ENCODE data around the gene MKRN3.
"Not testable (repeated sequence)": the region's sequence is repeated elsewhere in the genome, so short reads cannot be mapped to it uniquely, and the experiment has no call there.

MKRN3 gene

DNA sequence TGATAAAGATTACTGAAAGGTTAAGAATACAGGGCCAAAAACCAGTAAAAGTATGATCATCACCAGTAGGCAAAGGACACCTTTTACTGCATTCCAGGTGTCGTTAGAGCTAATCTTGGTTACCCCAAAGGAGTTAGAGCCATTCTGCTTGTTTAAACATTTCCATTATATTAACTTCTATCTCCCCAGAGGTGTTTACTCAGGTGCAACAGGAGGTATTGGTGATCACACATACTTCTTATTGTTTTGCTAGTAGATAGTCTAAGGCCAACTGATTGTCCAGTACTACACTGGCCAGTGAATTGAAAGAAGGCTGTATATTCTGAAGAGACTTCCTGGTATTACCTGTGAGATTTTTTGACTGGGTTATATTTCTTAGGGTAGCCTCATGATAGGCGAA is 22.8 kb downstream of the MKRN3 start:
- DNase-seq (ENCODE audit: low read depth in 1 of 2, low spot score in 1 of 2): no peak

GRCh38 chr15:23589012-23589411 is 23.5 kb downstream of the MKRN3 start:
- DNase-seq (ENCODE audit: low read depth in 1 of 2, low spot score in 1 of 2): no peak

- no peak for DNase-seq (ENCODE audit: low read depth in 1 of 2, low spot score in 1 of 2)
Observed at GRCh38 chr15:23594252-23594770, 28.8 kb downstream of the MKRN3 start.

DNA sequence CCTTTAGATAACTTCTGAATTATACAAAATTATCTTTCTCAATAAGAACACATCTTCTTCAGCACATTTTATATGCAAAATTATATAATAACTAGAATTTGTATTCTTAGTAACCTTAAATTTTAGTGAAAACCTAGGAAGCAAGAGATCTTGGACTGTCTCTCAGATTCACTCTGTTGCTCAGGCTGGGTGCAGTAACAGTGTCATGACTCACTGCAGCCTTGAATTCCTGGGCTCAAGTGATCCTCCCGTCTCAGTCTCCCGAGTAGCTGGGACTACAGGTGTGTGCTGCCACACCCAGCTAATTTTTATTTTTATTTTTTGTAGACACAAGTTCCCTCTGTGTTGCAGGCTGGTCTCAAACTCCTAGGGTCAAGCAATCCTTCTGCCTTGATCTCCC is 29.9 kb downstream of the MKRN3 start:
- DNase-seq (ENCODE audit: low read depth in 1 of 2, low spot score in 1 of 2): no peak

DNA sequence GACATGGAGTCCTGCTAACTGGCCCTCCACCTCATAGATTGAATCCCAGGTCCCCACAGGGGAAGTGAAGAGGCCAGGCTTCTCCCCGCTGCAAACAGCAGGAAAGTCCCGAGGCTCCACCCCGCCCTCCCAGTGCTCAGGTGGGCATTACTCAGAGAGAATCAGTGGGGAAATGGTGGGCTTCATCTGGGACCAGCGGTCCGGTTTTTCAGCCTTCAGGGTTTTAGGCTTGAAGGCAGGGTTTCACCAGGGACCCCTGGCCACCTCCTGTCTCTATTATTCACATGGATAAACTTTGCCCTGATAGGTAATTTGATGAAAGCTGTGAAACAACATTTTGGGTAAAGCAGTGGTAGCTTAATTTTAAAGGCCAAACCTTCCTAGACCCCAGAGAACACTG is 31.3 kb downstream of the MKRN3 start:
- no peak for DNase-seq (ENCODE audit: low read depth in 1 of 2, low spot score in 1 of 2)

GRCh38 chr15:23597278-23597677 is 31.8 kb downstream of the MKRN3 start:
- DNase-seq (ENCODE audit: low read depth in 1 of 2, low spot score in 1 of 2): not testable (repeated sequence)

GRCh38 chr15:23599053-23599452 is 33.6 kb downstream of the MKRN3 start:
- DNase-seq (ENCODE audit: low read depth in 1 of 2, low spot score in 1 of 2): no peak

- DNase-seq (ENCODE audit: low read depth in 1 of 2, low spot score in 1 of 2): no peak
Observed at GRCh38 chr15:23602124-23602523, 36.6 kb downstream of the MKRN3 start.

- DNase-seq (ENCODE audit: low read depth in 1 of 2, low spot score in 1 of 2): no peak
Observed at GRCh38 chr15:23606226-23606625, 40.8 kb downstream of the MKRN3 start.

GRCh38 chr15:23616536-23616935 is 51.1 kb downstream of the MKRN3 start:
- DNase-seq (ENCODE audit: low read depth in 1 of 2, low spot score in 1 of 2): no peak
